ENCODE results near the gene MUC13.

MUC13 gene

GRCh38 chr3:124942613-124943012 is 8.1 kb upstream of the MUC13 start:
- DNase-seq: no peak

DNA sequence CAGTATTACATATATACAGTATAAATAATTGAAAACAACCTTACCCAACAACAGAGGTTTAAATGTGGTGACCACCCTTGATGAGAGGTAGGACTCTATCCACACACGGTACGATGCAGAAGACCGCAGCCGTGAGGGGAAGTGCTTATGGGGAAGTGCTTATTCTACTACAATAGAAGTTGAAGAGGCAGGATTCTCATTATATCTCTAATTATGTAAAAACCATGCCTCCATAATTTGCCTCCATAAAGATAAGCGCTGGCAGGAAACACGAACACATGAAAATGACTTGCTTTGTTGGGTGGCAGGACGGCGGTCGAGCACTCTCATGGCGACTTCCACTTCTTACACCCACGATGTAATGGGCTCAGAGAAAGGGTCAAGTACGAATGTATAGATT is 7.2 kb upstream of the MUC13 start:
- no peak for DNase-seq

- DNase-seq: no peak
Measured at GRCh38 chr3:124939661-124940060, 5.1 kb upstream of the MUC13 start.

GRCh38 chr3:124938896-124939295 is 4.3 kb upstream of the MUC13 start:
- DNase-seq: no peak

DNA sequence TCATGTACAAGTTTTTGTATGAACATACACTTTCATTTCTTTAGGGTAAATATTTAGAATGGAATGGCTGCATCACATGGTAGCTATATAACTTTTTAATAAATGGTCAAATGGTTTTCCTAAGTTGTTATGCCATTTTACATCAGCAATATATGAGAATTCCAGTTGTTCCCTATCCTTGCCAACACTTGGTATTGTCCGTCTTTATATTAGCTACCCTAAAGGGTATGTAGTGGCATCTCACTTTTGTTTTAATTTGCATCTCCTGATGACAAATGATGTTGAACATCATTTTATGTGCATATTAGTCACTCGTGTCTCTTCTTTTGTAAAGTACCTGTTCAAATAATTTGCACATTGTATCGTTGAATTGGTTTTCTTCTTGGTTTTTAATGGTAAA is 2.5 kb upstream of the MUC13 start:
- DNase-seq: no peak

DNA sequence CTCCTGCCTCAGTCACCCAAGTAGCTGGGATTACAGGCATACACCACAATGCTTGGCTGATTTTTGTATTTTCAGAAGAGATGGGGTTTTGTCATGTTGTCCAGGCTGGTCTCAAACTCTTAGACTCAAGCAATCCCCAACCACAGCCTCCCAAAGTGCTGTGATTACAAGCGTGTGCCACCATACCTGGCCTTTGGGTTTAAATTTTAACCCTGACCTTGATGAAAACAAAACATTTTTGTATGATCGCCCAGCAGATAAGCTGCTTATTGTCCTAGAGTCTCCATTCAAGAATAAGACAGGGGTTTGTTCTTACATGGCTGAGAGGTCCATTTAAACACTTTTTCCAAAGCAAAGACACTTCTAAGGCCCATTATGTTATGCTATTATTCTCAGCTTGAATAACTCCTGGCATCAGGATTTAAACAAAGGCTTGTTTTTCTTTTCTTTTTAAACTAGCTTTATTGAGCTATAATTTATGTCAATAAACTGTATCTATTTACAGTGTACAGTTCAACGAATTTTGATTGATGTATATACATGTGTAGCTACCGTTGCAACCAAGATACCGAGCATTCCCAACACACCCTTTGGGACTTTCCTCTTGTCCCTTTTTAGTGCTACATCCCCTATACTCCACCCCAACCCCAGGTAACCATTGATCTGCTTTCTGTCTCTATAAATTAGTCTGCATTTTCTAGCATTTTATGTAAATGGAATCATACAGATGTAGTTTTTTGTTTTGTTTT is 1.4 kb upstream of the MUC13 start:
- DNase-seq: no peak

- DNase-seq: no peak
Measured at GRCh38 chr3:124935264-124935663, 713 bp upstream of the MUC13 start.

DNA sequence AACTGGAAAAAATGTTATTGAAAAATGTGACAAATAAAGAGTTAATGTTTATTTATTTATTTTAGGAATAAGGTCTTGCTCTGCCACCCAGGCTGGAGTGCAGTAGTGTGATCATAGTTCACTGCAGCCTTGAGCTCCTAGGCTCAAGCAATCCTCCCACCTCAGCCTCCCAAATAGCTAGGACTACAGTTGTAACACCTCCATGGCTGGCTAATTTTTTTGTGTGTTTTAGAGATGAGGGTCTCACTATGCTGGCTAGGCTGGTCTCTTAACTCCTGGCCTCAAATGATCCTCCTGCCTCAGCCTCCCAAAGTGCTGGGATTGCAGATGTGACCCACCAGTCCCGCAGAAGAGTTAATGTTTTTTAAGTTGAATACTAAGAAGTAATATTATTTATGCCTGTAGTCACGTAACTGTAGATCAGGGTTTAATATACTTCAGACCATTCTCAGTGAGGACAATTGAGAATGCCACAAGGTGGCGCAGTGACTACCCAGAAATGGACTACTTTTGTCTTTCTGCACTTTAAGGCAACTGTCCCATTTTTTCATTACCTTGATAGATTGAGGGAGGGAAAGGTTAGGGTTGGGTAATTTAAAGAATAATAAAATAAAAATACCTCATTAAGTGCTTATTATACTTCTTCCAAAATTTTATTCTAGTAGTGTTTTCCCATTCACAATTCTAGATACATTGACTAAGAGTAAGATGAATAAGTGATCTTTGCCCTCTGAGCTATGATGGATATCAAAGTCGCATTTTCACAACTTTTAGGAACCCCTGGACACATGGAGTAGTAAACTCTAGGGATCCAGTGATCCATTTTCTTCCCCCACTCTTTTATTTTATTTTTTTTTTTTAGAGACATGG is 6.0 kb downstream of the MUC13 start:
- peak; percentile 65 for DNase-seq

- DNase-seq: no peak
Measured at GRCh38 chr3:124927574-124928045, 6.9 kb downstream of the MUC13 start.

DNA sequence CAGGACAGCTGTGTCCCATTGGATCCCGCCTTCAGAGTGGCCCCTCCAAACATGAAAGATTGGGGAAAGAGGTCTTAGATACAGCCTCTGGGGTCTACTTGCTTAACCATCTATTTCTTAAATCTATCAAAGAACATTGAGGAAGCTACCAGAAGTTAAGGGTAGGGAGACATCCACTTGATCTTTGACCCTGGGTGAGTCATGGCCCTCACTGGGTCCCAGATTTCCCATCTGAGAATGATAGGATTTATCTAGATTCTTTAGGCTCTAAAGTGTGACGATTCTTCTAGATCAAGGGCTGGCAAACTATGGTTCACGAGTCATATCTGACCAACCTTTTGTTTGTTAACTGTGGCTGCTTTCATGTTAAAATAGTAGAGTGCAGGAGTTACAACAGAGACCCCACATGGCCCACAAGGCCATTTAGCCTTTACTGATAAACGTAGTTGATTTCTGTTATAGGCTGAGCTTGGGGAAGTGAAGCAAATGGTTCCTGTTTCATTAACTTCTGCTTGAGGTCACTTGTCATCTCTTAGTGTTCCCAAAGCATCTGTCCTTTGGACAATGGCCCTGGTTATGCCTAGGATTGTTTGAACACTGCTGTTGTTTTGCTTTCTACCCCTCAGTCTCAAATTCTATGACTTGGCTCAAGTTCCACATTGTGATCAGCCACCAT is 8.0 kb downstream of the MUC13 start:
- DNase-seq: no peak

DNA sequence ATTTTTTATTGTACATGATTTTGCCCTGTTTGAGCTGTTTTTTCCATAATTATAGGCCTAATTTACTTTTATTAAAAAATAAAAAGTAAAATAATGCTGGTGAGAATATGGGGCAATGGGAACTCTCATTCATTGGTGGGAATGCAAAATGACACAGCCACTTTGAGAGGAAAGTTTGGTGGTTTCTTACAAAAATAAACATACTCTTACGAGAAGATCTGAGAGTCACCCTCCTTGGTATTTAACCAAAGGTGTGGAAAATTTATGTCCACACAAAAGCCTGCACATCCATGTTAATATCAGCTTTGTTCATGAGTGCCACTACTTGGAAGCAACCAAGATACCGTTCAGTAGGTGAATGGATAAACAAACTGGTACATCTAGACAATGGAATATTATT is 9.8 kb downstream of the MUC13 start:
- DNase-seq: no peak

- peak; percentile 11 for DNase-seq
Measured at GRCh38 chr3:124923833-124924232, 10.7 kb downstream of the MUC13 start.

GRCh38 chr3:124920718-124921117 is 13.8 kb downstream of the MUC13 start:
- no peak for DNase-seq

DNA sequence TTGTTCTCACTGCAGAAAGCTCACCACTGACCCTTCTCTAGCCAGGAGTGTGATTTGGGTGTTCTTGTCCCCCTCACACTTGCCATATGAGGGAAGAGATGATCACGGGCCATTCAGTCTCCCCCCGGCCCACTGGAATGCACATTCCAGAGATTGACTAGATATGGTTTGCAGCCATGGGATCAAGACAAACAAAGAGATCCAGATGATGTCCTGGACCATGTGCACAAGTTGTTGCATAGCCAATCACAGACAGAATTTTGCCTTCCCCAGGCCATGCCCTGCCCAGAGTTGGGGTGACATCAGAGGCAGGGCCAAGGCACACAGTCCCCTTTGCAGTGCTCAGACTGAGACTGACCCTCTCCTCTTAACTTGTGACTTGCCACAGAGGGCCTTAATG is 14.8 kb downstream of the MUC13 start:
- peak; percentile 51 for DNase-seq

- DNase-seq: no peak
Measured at GRCh38 chr3:124918524-124918923, 16.0 kb downstream of the MUC13 start.

- no peak for DNase-seq
Measured at GRCh38 chr3:124916837-124917409, 17.6 kb downstream of the MUC13 start.

- no peak for DNase-seq
Measured at GRCh38 chr3:124915254-124915653, 19.3 kb downstream of the MUC13 start.

DNA sequence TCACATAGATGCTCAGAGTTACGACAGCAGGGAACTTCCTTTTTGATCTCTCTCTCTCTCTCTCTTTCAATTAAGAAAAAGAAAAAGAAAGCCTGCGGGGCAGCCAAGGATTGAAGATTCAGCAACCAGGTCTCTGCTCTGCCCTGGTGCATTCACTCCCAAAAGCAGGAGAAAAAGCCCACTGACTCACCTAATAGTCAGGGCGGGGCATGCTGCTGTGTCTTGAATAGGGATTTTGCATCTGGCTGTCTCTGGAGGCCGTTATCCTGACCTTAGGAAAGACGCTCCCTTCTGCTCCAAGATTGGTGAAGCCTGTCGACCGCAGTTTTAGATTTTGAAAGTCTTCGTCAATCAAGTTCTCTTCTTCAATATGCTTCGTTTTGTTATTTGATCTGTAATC is 26.6 kb downstream of the MUC13 start:
- DNase-seq: no peak

- no peak for DNase-seq
Measured at GRCh38 chr3:124904835-124905492, 29.6 kb downstream of the MUC13 start.

- DNase-seq: no peak
Measured at GRCh38 chr3:124903896-124904834, 30.4 kb downstream of the MUC13 start.
